H1 (cell line): ENCODE measurements around the gene ATG9B. TPM values are rescaled to one million over a fixed set of nuclear protein-coding genes. Genes with fewer than 3 reads are reported as not detected.

Experiments
- CTCF ChIA-PET: fragments of 300-600 bp; sonication (Branson Sonifier 250); formaldehyde crosslinking; loops from one replicate; lab custom pipeline; 2021; ENCODE audit not compliant: partially characterized antibody; lab: Charles Lee
- POLR2A ChIA-PET: fragments of 300-600 bp; sonication (Branson Sonifier 250); formaldehyde crosslinking; loops from one replicate; lab custom pipeline; 2021; ENCODE audit warnings: inconsistent platforms; ENCODE audit not compliant: partially characterized antibody; lab: Charles Lee
- DNase-seq, 2 experiments: peaks; one replicate each; pipeline versions ENCODE4 v3.0.0 to v3.0.0-alpha.2; 2010 to 2022; ENCODE audit warnings: low spot score in 2 of 2, low read depth in 1 of 2, mixed read lengths in 1 of 2
- FAIRE-seq: peaks from 2 replicates; lab custom pipeline; 2011; peaks lifted over from hg19 to GRCh38; lab: Jason Lieb, UNC
- H2AFZ ChIP-seq: 2 replicates; pipeline ENCODE4 v1.8.1; 2012; ENCODE audit warnings: low read length, inconsistent platforms
- H2AK5ac ChIP-seq: 2 replicates; pipeline ENCODE4 v1.6.1; 2013; ENCODE audit warnings: low read depth, low read length
- H2BK120ac ChIP-seq: replicated peaks from 2 replicates; pipeline ENCODE3; 2013; ENCODE audit warnings: low read depth, low read length, inconsistent platforms
- H2BK12ac ChIP-seq: 2 replicates; pipeline ENCODE4 v1.6.1; 2013; ENCODE audit warnings: low read depth, low read length
- H2BK15ac ChIP-seq: 2 replicates; pipeline ENCODE4 v1.6.1; 2013; ENCODE audit warnings: low read length
- H2BK20ac ChIP-seq: 2 replicates; pipeline ENCODE4 v1.6.1; 2013; ENCODE audit warnings: low read length
- H2BK5ac ChIP-seq: 2 replicates; pipeline ENCODE4 v1.6.1; 2013; ENCODE audit warnings: low read depth, low read length
- H3K14ac ChIP-seq: 2 replicates; pipeline ENCODE4 v1.6.1; 2013; ENCODE audit warnings: inconsistent platforms; ENCODE audit not compliant: insufficient read length
- H3K18ac ChIP-seq: 2 replicates; pipeline ENCODE4 v1.6.1; 2013; ENCODE audit warnings: low read length; ENCODE audit errors: extremely low read depth
- H3K23ac ChIP-seq: 2 replicates; pipeline ENCODE4 v1.6.1; 2013; ENCODE audit warnings: inconsistent platforms; ENCODE audit not compliant: insufficient read length
- H3K23me2 ChIP-seq: 2 replicates; pipeline ENCODE4 v1.6.1; 2013; ENCODE audit warnings: low read depth, low read length
- H3K27ac ChIP-seq: 2 replicates; pipeline ENCODE4 v1.6.1; 2011; ENCODE audit warnings: low read depth, low read length, inconsistent platforms
- H3K27me3 ChIP-seq, 4 experiments: replicated peaks in 1 of 4; 1 replicate in 1 of 4; 2 replicates in 3 of 4; pipeline versions ENCODE4 v1.6.1 to v1.8.1; 2011 to 2013; ENCODE audit warnings: low read length in 3 of 4, mild to moderate bottlenecking in 3 of 4, inconsistent platforms in 2 of 4, mixed read lengths in 2 of 4, moderate library complexity in 1 of 4; ENCODE audit not compliant: control insufficient read depth in 3 of 4, insufficient read depth in 3 of 4; ENCODE audit errors: extremely low read depth in 1 of 4
- H3K36me3 ChIP-seq, 4 experiments: 2 replicates each; pipeline versions ENCODE4 v1.6.1 to v1.8.1; 2011 to 2013; ENCODE audit warnings: mild to moderate bottlenecking in 4 of 4, low read length in 3 of 4, moderate library complexity in 2 of 4, control low read depth in 1 of 4, inconsistent platforms in 1 of 4; ENCODE audit not compliant: insufficient read depth in 4 of 4, control insufficient read depth in 2 of 4
- H3K4ac ChIP-seq: replicated peaks from 2 replicates; pipeline ENCODE3; 2013; ENCODE audit warnings: low read length, low read depth, mixed read lengths, inconsistent platforms; ENCODE audit not compliant: insufficient read length
- H3K4me1 ChIP-seq, 4 experiments: replicated peaks in 1 of 4; 1 replicate in 1 of 4; 2 replicates in 3 of 4; pipeline versions ENCODE4 v1.6.1 to v1.8.1; 2011 to 2013; ENCODE audit warnings: low read length in 3 of 4, inconsistent platforms in 2 of 4, mixed read lengths in 1 of 4; ENCODE audit not compliant: insufficient read depth in 4 of 4, control insufficient read depth in 3 of 4
- H3K4me2 ChIP-seq, 2 experiments: 2 replicates each; pipeline versions ENCODE4 v1.6.1 to v1.8.1; 2011 to 2013; ENCODE audit warnings: low read depth in 2 of 2, low read length in 2 of 2, control low read depth in 1 of 2, inconsistent platforms in 1 of 2, mild to moderate bottlenecking in 1 of 2; ENCODE audit not compliant: insufficient read depth in 1 of 2
- H3K4me3 ChIP-seq, 4 experiments: fragments of 200-600, 300-600 bp in 1 of 4; sonication (generic), shearing (Covaris generic), sonication (Bioruptor Twin) in 1 of 4; 2 replicates each; pipeline versions ENCODE4 v1.5.1 to v1.8.1; 2011 to 2016; ENCODE audit warnings: low read length in 4 of 4, low read depth in 3 of 4, control low read depth in 2 of 4, inconsistent platforms in 2 of 4, mild to moderate bottlenecking in 2 of 4, mixed read lengths in 1 of 4, moderate library complexity in 1 of 4; ENCODE audit not compliant: insufficient read depth in 2 of 4; ENCODE audit errors: extremely low read depth in 1 of 4
- H3K56ac ChIP-seq: replicated peaks from 2 replicates; pipeline ENCODE3; 2013; ENCODE audit warnings: low read depth, mild to moderate bottlenecking, mixed read lengths, low read length, inconsistent platforms; ENCODE audit not compliant: insufficient read length
- H3K79me1 ChIP-seq: 2 replicates; pipeline ENCODE4 v1.6.1; 2013; ENCODE audit warnings: low read depth, low read length, control low read depth
- H3K79me2 ChIP-seq, 2 experiments: 2 replicates each; pipeline versions ENCODE4 v1.6.1 to v1.8.1; 2012 to 2013; ENCODE audit warnings: low read length in 2 of 2, mild to moderate bottlenecking in 2 of 2, inconsistent platforms in 1 of 2; ENCODE audit not compliant: insufficient read depth in 2 of 2, control insufficient read depth in 1 of 2
- H3K9ac ChIP-seq, 4 experiments: replicated peaks in 1 of 4; 1 replicate in 1 of 4; 2 replicates in 3 of 4; pipeline versions ENCODE4 v1.6.1 to v1.8.1; 2011 to 2013; ENCODE audit warnings: low read depth in 3 of 4, low read length in 3 of 4, control low read depth in 2 of 4, mild to moderate bottlenecking in 2 of 4, moderate library complexity in 2 of 4, inconsistent platforms in 1 of 4; ENCODE audit errors: extremely low read depth in 1 of 4
- H3K9me3 ChIP-seq, 2 experiments: 2 replicates each; pipeline versions ENCODE4 v1.6.1 to v1.8.1; 2012 to 2013; ENCODE audit warnings: mild to moderate bottlenecking in 2 of 2, moderate library complexity in 2 of 2, control low read depth in 1 of 2, inconsistent platforms in 1 of 2, low read depth in 1 of 2, low read length in 1 of 2, mixed read lengths in 1 of 2; ENCODE audit not compliant: insufficient read depth in 2 of 2
- H4K20me1 ChIP-seq, 2 experiments: replicated peaks in 1 of 2; 2 replicates each; pipeline versions ENCODE3 to v1.8.1; 2011 to 2013; ENCODE audit warnings: inconsistent platforms in 2 of 2, low read length in 2 of 2, mild to moderate bottlenecking in 1 of 2; ENCODE audit not compliant: insufficient read depth in 2 of 2, control insufficient read depth in 1 of 2
- H4K5ac ChIP-seq: 2 replicates; pipeline ENCODE4 v1.6.1; 2013; ENCODE audit warnings: low read length, low read depth, mixed read lengths, inconsistent platforms; ENCODE audit not compliant: insufficient read length
- H4K8ac ChIP-seq: 2 replicates; pipeline ENCODE4 v1.8.0; 2013; ENCODE audit warnings: mild to moderate bottlenecking, moderate library complexity, low read length, inconsistent platforms; ENCODE audit not compliant: insufficient read depth; ENCODE audit errors: extremely low read depth
- H4K91ac ChIP-seq: replicated peaks from 2 replicates; pipeline ENCODE3; 2013; ENCODE audit warnings: low read length, mixed read lengths, inconsistent platforms; ENCODE audit not compliant: insufficient read length
- CTBP2 ChIP-seq: IDR thresholded peaks from 2 replicates; pipeline ENCODE4 v1.7.0; 2011; ENCODE audit warnings: borderline replicate concordance, mild to moderate bottlenecking, moderate library complexity, mixed read lengths, low read length; ENCODE audit not compliant: insufficient read depth, insufficient read length
- SAP30 ChIP-seq: fragments of 300-600 bp; sonication (generic); IDR thresholded peaks from 2 replicates; pipeline ENCODE4 v1.7.1; 2012; ENCODE audit warnings: low read length, moderate library complexity, mild to moderate bottlenecking, inconsistent platforms; ENCODE audit not compliant: insufficient read depth, insufficient replicate concordance
- USF2 ChIP-seq: IDR thresholded peaks from 2 replicates; pipeline ENCODE4 v1.6.1; 2011; ENCODE audit warnings: low read length, improper control_type of control experiment
- whole genome bisulfite sequencing, 2 experiments: shearing (Covaris generic) in 1 of 2; methylation state at CpG; one replicate each; pipeline versions ENCODE4 v1.1.6 to v1.1.7; 2013 to 2015; ENCODE audit warnings: low lambda C conversion rate in 2 of 2, mixed read lengths in 2 of 2, inconsistent platforms in 1 of 2, low coverage in 1 of 2, missing lambda C conversion rate in 1 of 2; ENCODE audit not compliant: insufficient replicate concordance in 2 of 2, insufficient coverage in 1 of 2, insufficient read length in 1 of 2; ENCODE audit errors: extremely low coverage in 1 of 2, missing lambda C conversion rate in 1 of 2; 5-methylcytosine and 5-hydroxymethylcytosine counted together
- polyA plus RNA-seq, 7 experiments: library from polyadenylated mRNA; depleted of rRNA in 3 of 7; stranded (reverse) in 5 of 7; unstranded in 2 of 7; fragments of >200 nt in 5 of 7; fragments of 200-250 nt in 2 of 7; gene quantifications; 1 replicate in 5 of 7; 2 replicates in 1 of 7; 4 replicates in 1 of 7; pipeline versions ENCODE4 v1.2.1 to v1.2.3, GENCODE V29; 2011 to 2013; ENCODE audit warnings: missing spikeins in 2 of 7, mixed read lengths in 2 of 7
- total RNA-seq: library from RNA; stranded (reverse); fragmentation: NEBNext Ultra II Directional; extraction: Animal tissue kit (Norgen Biotek cat#: 25700); gene quantifications from 2 replicates; pipeline ENCODE4 v1.2.1, GENCODE V29; 2021

Gene ATG9B
- total and polyA plus RNA-seq, 2 of the 8 experiments (the other 6 are each of a cell fraction or from before 2014, with no cell fraction given) = 1.4 to 2.3 TPM

GRCh38 chr7:151047976-151048815 lies 23.9 kb upstream of the ATG9B start, which contains the start of gene ASIC3:
TSS of gene ASIC3 (plus strand) at chr7:151048531. CDS start at chr7:151048886, 355 bp downstream.
- H3K23me2 ChIP-seq = peaks cover 3% of the 10 kb centered on the region; the same call in 1 of the 2 replicates
- no peak within 1 kb of the TSS for H3K4ac ChIP-seq
- no peak within 1 kb of the TSS for H3K4me3 ChIP-seq
- H3K27me3 ChIP-seq = peaks cover 4 to 33% (median 24%) of the 10 kb centered on the region in 4 experiments
- no peak within 1 kb of the TSS for H2AFZ ChIP-seq
- TF ChIP-seq CTBP2 = no peak
- TF ChIP-seq USF2 = no peak
- TF ChIP-seq SAP30 = no peak
- H3K23ac ChIP-seq = no peak within 1 kb of the TSS
- H2BK12ac ChIP-seq = no peak within 1 kb of the TSS; the same call in 1 of the 2 replicates
- no peak within 1 kb of the TSS for H3K18ac ChIP-seq
- H2BK5ac ChIP-seq = no peak within 1 kb of the TSS
- no peak within 1 kb of the TSS for H4K5ac ChIP-seq
- no peak within 1 kb of the TSS for H3K56ac ChIP-seq
- H4K8ac ChIP-seq = no peak within 1 kb of the TSS
- no peaks in the 10 kb centered on the region for H3K9me3 ChIP-seq
- no peaks in the 10 kb centered on the region for H3K79me2 ChIP-seq
- H2BK120ac ChIP-seq = no peak within 1 kb of the TSS
- no peak within 1 kb of the TSS for H4K91ac ChIP-seq
- no peak for FAIRE-seq
- no peak within 1 kb of the TSS for H3K9ac ChIP-seq
- DNase-seq = no peak
- H3K27ac ChIP-seq = no peak within 1 kb of the TSS
- H3K36me3 ChIP-seq = no peaks in the 10 kb centered on the region
- H3K14ac ChIP-seq = no peak within 1 kb of the TSS
- no peak within 1 kb of the TSS for H2BK20ac ChIP-seq
- WGBS, 2 experiments = 91% methylated on average over 21 of the region's 22 CpGs; no CpG with 5 or more reads in 1 of the 2 experiments
- CTCF ChIA-PET = interaction anchor here (0.7 to 3.6 kb wide), 9 partner anchors 9 to 63 kb away, joined by 3 to 14 read pairs (median 3); partner anchors contain the start of gene CDK5
- peaks cover 2 to 14% of the 10 kb centered on the region in 2 experiments for H4K20me1 ChIP-seq
- no peak within 1 kb of the TSS for H3K4me2 ChIP-seq
- H3K4me1 ChIP-seq = peaks cover 0 to 8% (median 4%) of the 10 kb centered on the region in 4 experiments; a peak in 3 of 7 replicates
- no peaks in the 10 kb centered on the region for H3K79me1 ChIP-seq
- no peak within 1 kb of the TSS for H2AK5ac ChIP-seq
- POLR2A ChIA-PET = interaction anchor here (0.5 to 1.8 kb wide), 5 partner anchors 8 to 267 kb away, joined by 3 to 4 read pairs (median 4); partner anchors contain the start of gene FASTK
- no peak within 1 kb of the TSS; the same call in 1 of the 2 replicates for H2BK15ac ChIP-seq
